ENCODE results near the gene STK33. TPM values are rescaled to one million over a fixed set of nuclear protein-coding genes. Genes with fewer than 3 reads are reported as not detected.

The STK33 gene
- total RNA-seq, 1 donor from 2014 or later = 17.9 TPM

- Mint-ChIP-seq H3K27me3 (ENCODE audit: unreplicated experiment) (peaks cover 2% of the 10 kb centered on the region), H3K36me3 (ENCODE audit: low read depth, unreplicated experiment) (no peaks in the 10 kb centered on the region), H3K4me3 (ENCODE audit: unreplicated experiment) (no peak overlapping the region), H3K27ac (ENCODE audit: unreplicated experiment) (no peak overlapping the region), H3K9me3 (ENCODE audit: unreplicated experiment) (no peaks in the 10 kb centered on the region), H3K4me1 (ENCODE audit: unreplicated experiment) (no peaks in the 10 kb centered on the region)
- DNase-seq (ENCODE audit: low spot score) = no peak
- no peak for TF ChIP-seq CTCF (IDR thresholded peaks at IDR 0.05; ENCODE audit: unreplicated experiment)
These were observed 234.5 kb downstream of the STK33 start for GRCh38 chr11:8359521-8359920.

GRCh38 chr11:8357891-8358566 lies 236.0 kb downstream of the STK33 start:
- no peak for TF ChIP-seq CTCF (IDR thresholded peaks at IDR 0.05; ENCODE audit: unreplicated experiment)
- no peak for DNase-seq (ENCODE audit: low spot score)
- Mint-ChIP-seq H3K9me3 (ENCODE audit: unreplicated experiment) (no peaks in the 10 kb centered on the region), H3K4me3 (ENCODE audit: unreplicated experiment) (no peak overlapping the region), H3K27me3 (ENCODE audit: unreplicated experiment) (peaks cover 3% of the 10 kb centered on the region), H3K4me1 (ENCODE audit: unreplicated experiment) (no peaks in the 10 kb centered on the region), H3K27ac (ENCODE audit: unreplicated experiment) (no peak overlapping the region), H3K36me3 (ENCODE audit: low read depth, unreplicated experiment) (no peaks in the 10 kb centered on the region)

- no peaks in the 10 kb centered on the region for H3K4me1 Mint-ChIP-seq (ENCODE audit: unreplicated experiment)
- H3K9me3 Mint-ChIP-seq (ENCODE audit: unreplicated experiment) = no peaks in the 10 kb centered on the region
- H3K36me3 Mint-ChIP-seq (ENCODE audit: low read depth, unreplicated experiment) = no peaks in the 10 kb centered on the region
These were observed 236.5 kb downstream of the STK33 start for GRCh38 chr11:8357505-8357888.

GRCh38 chr11:8356721-8357504 lies 237.1 kb downstream of the STK33 start:
- H3K36me3 Mint-ChIP-seq (ENCODE audit: low read depth, unreplicated experiment) = no peaks in the 10 kb centered on the region
- H3K4me3 Mint-ChIP-seq (ENCODE audit: unreplicated experiment) = no peak overlapping the region

More at GRCh38 chr11:8357505-8357888, 236.5 kb downstream of the STK33 start:
- Mint-ChIP-seq H3K27me3 (ENCODE audit: unreplicated experiment) (peaks cover 5% of the 10 kb centered on the region), H3K4me3 (ENCODE audit: unreplicated experiment) (no peak overlapping the region), H3K27ac (ENCODE audit: unreplicated experiment) (no peak overlapping the region)
- no peak for DNase-seq (ENCODE audit: low spot score)
- no peak for TF ChIP-seq CTCF (IDR thresholded peaks at IDR 0.05; ENCODE audit: unreplicated experiment)

More at GRCh38 chr11:8356721-8357504, 237.1 kb downstream of the STK33 start:
- no peak for TF ChIP-seq CTCF (IDR thresholded peaks at IDR 0.05; ENCODE audit: unreplicated experiment)
- DNase-seq (ENCODE audit: low spot score) = no peak
- Mint-ChIP-seq H3K27ac (ENCODE audit: unreplicated experiment) (no peak overlapping the region), H3K4me1 (ENCODE audit: unreplicated experiment) (no peaks in the 10 kb centered on the region), H3K27me3 (ENCODE audit: unreplicated experiment) (peaks cover 5% of the 10 kb centered on the region), H3K9me3 (ENCODE audit: unreplicated experiment) (no peaks in the 10 kb centered on the region)

Data from endothelial cell (in vitro differentiated cells).